GM21737 (cell line): ENCODE results near the gene SOX8.

Experiments
- ATAC-seq: cut with Tn5 transposase; IDR thresholded peaks from one replicate; pipeline ENCODE4 v1.9.1; 2021; ENCODE audit warnings: mild to moderate bottlenecking, moderate library complexity; ENCODE audit not compliant: unreplicated experiment

Gene SOX8

GRCh38 chr16:986411-986810 is 4.8 kb downstream of the SOX8 start:
- ATAC-seq, result no peak

DNA sequence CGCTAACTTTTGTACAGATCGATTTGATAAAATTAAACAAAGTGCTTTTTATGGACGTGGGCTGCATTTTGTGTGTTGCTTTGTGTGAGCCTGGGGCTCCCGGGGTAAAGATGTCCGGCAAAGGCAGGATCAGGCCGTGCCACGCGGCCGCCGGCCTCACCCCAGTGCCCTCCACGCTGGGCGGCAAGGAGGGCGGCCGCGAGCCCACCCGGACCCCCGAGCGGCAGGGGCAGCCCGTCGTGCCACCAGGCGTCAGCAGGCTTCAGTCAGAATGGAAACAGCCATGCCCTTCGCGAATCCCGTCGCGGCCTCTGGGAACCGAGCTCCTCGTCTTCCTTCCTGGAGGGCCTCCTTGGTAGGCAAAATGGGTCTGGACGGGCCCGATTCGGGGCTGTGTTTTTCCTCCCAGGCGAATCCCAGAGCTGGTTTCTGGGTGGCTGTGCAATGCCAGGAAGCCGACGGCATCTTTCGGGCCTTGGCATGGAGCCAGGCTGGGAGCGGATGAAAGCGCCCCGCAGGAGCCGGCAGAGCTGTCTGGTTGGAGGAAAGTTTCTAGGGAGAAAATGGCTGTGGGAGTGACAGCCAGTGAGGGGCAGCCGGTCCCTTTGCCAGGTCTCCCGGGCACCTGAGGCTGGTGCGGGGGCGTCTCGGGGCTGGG is 5.5 kb downstream of the SOX8 start:
- ATAC-seq, result no peak

DNA sequence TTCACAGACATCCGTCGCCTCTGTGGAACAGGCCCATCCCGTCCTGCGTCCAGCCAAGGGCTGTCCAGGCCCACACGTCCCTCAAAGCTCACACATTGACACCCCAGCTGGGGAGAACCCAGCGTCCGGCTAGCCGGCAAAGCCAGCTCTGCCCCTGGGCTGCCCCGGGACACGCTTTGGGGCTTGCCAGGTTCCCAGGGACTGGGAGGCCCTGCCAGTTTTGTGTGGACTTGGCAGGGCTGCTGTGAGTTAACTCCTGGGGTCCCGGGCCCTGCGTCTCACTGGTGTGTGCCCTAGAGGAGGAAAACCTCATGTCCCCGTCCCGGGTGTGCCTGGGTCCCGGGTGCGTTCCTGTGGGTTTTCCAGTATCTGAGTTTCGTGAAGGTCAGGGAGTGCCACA is 6.3 kb downstream of the SOX8 start:
- no peak for ATAC-seq

DNA sequence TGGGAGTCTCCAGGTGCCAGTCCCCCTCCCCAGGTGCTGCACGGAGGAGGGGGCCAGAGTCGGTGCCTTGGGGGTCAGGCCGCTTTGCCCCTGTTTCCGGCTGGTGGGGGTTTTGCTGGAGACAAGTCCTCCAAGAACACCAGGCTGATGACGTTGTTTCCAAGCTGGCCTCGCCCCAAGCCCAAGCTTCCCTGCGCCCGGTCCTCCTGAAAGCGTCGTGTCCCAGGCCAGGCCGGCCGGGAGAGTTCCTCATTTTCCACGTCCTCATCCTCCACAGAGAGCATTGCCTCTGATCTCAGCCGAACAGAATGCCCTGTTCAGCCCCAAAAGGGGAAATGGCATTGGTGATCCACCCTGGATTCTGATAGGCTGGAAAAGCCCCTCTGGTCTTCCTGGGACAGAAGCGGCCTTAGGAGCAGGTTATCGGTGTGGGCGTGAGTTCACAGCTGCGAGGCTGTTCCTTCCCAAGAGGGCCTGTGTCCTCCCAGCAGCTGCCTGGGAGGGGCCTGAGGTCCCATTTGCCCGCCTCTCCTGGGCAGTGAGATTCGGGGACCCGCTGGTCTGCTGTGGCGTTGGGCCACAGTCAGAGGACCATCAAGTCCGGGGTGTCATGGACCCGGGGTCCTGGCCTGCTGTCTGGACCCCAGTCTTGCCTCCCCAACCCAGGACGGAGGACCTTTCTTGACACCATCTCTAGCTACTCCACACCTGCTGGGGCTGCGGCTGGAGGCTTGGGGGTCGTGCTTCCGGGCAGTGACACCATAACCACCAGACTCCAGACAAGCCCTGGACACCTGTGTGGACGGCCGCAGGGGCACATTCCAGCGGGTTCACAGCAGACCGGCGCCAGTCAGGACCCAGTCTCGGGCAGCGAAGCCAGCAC is 7.1 kb downstream of the SOX8 start:
- ATAC-seq, result no peak

DNA sequence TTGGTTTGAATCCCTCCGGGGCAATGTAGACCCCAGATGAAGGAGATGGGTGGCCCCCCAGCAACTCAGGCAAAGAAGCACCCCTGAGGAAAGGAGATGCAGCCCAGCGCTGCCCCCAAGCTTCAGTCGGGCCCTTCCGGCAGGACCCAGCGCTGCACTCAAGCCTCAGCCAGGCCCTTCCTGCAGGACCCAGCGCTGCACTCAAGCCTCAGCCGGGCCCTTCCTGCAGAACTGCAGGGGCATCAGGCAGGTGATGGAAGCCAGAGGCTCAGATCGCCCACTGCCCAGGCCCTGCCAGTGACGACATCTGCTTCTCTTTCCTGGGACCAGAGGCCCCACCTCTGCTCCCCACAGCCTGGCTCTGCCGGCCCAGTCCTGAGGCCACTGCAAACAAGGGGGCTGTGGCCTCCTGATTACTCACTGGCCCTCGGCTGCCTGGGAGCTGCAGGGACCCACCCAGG is 7.8 kb downstream of the SOX8 start:
- no peak for ATAC-seq

GRCh38 chr16:990516-991291 is 9.1 kb downstream of the SOX8 start:
- no peak for ATAC-seq

- ATAC-seq, result no peak
Measured at GRCh38 chr16:991345-991744, 9.8 kb downstream of the SOX8 start.

GRCh38 chr16:991773-992172 is 10.2 kb downstream of the SOX8 start:
- ATAC-seq, result no peak

- ATAC-seq, result no peak
Measured at GRCh38 chr16:993731-994130, 12.2 kb downstream of the SOX8 start.

GRCh38 chr16:995087-995486 is 13.5 kb downstream of the SOX8 start:
- ATAC-seq, result no peak

DNA sequence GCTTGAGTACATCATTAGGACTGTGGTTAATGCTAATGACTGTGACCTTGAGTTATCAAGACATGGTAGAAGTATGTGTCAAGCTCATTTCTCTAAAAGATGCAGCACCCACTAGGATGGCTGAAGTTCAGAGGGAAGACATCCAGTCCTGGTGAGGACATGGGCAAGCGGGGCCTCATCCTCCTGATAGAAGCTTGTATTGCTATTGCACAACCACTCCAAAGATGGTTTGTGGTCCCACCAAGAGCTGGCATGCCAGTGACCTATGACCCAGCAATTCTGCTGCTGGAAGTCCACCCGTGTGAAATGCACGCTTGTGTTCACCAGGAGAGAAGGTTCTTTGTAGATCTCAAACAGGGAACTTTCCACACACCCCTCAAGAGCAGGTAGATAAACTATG is 14.2 kb downstream of the SOX8 start:
- no peak for ATAC-seq

GRCh38 chr16:996681-997080 is 15.1 kb downstream of the SOX8 start:
- ATAC-seq, result no peak

GRCh38 chr16:997440-998051 is 16.0 kb downstream of the SOX8 start:
- ATAC-seq, result no peak

DNA sequence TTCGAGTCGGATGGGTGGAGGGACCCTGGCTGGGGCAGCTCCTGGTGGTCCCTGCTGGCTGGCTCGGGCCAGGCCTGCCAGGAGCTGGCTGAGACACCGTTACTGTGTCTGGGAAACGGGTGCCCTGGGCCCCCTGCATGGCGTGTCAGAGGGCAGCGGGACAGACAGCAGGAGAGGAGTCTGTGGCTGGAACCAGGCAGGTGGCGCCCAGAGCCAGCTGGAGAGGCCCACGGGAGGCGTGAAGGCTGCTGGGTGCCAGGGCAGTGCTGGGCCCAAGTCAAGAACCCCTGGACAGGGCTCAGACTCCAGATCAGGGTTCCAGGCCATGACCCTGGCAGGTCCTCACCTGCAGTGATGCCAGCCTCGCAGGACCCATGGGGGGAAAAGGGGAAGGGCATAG is 16.6 kb downstream of the SOX8 start:
- ATAC-seq, result no peak

DNA sequence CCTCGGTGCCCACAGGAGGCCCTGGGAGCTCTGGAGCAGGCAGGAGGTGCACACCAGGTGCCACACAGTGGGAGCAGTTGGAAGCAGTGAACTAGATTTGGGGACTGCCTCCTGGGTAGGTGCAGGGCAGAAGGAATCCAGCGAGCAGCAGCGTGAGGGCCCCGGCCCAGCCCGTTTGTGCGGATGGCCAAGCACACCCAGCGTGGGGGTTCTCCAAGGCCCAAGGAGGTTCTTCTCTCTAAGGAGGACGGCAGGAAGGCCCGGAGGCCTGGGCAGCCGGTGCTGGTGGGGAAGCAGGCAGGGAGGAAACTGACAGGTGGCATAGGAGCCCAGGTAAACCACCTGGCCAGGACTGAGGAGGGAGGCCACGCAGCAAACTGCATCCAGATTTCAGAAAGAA is 17.0 kb downstream of the SOX8 start:
- ATAC-seq, result no peak

GRCh38 chr16:999677-1000076 is 18.1 kb downstream of the SOX8 start:
- no peak for ATAC-seq

DNA sequence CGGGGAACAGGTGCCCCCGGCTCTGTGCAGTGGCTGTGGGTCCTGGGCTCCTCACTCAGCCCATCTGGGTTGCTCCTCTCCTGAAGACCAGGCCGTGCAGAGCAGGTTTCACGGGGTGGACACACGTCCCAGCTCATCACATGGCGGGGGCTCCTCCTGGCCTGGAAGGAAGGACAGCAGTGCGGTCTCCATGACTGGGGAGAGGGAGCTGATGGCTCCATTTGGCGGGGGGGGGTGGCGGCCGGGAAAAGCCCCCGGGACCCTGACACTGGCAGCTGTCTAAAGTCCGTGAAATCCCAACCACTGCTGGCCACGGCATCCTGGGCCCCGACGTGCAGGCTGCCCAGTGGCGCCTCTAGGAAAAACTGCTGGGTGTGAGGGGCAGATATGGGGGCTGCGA is 19.0 kb downstream of the SOX8 start:
- ATAC-seq, result no peak

GRCh38 chr16:1001096-1001495 is 19.5 kb downstream of the SOX8 start:
- no peak for ATAC-seq

- ATAC-seq, result no peak
Measured at GRCh38 chr16:1002399-1003166, 21.0 kb downstream of the SOX8 start.
